T-helper 1 cell treated with Interleukin-12 subunit alpha and Interleukin-12 subunit beta and Interleukin-4 antibody, amounts not matched to agents 30 ng/mL and 1 ng/mL, for 36 hours (primary cell): Measurements from ENCODE around the gene STARD3. TPM values are rescaled to one million over a fixed set of nuclear protein-coding genes. Genes with fewer than 3 reads are reported as not detected.

Source experiments
- intact Hi-C: fragments of 100-400 bp; cut with micrococcal nuclease; formaldehyde crosslinking; loops from one replicate; pipeline ENCODE4 v1.15.1; 2024
- total RNA-seq: library from RNA; stranded (reverse); gene quantifications from 2 replicates; pipeline ENCODE4 v1.2.3, GENCODE V29; 2022

The STARD3 gene
- total RNA-seq, 1 donor from 2014 or later = 70.6 TPM

- intact Hi-C loops = loop anchor here (1.0 kb wide), 1 partner anchor 11 kb away; no protein-coding TSS in a partner anchor
These were observed 3.3 kb upstream of the STARD3 start for GRCh38 chr17:39633570-39634183.

DNA sequence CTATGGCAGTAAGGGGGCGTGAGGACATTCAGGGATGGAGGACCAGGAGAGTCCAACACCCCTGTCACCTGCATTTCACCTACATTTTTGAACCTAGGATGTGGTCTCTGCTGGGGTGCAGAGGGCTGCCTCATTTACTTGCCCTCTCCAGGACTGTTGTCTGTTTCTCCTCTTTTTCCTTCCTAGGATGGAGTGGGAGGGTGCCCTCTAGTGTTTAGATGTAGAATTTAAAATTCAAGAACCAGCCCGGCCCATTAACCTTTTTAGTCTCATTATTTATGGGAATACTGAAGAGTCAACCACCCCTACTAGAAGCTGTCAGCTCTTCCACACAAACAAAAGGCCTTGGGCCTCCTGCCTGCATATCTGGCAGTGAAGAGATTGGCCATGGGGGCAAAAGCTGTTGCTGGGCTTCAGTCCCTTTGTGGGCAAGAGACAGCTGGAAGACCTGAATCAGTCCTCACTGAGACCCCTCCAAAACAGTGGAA is 2.5 kb upstream of the STARD3 start:
- intact Hi-C loops = loop anchor here (1.0 kb wide), 1 partner anchor 12 kb away; no protein-coding TSS in a partner anchor

DNA sequence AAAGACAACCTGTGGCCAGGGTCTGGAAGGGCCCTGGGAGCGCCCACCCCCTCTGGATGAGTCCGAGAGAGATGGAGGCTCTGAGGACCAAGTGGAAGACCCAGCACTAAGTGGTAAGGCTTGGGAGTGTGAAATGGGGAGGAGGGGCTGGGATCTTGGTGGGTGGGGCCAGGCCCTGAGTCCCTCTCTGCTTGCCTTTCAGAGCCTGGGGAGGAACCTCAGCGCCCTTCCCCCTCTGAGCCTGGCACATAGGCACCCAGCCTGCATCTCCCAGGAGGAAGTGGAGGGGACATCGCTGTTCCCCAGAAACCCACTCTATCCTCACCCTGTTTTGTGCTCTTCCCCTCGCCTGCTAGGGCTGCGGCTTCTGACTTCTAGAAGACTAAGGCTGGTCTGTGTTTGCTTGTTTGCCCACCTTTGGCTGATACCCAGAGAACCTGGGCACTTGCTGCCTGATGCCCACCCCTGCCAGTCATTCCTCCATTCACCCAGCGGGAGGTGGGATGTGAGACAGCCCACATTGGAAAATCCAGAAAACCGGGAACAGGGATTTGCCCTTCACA is 1.2 kb upstream of the STARD3 start:
- intact Hi-C loops = no loop called here

DNA sequence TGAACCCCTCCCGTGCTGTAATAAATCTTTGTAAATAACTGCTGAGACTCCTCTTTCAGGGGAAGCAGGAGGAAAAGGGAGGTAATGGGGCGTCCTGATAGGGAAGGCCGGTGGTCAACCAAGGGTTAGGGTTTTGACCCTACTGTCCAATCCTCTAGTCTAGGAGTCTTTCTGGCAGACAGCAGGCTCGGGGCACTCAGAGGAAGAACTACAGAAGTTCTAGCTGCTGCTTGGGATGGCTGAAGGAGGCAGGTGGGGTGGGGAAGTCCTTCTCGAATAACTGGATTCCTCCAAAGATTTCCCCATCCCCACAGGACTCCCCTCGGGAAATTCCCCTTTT is 387 bp upstream of the STARD3 start:
- intact Hi-C loops = no loop called here

DNA sequence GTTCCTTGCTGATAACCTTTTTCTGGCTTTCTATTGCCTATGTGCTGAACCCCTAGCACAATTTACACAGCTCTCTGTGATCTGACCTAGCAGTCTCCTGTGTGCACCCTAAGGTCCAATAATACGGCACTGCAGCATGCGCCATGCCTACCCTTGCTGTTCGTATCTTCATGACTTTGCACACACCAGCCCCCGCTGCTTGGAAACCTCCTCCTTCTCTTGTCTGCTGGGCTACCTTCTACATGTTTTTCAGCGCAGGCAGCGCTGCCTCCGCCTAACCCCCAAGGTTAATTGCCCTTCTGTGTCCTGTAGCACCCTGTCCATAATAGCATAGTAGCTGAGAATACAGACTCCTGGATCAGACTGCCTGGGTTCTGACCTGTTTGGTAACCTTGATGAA is 1.4 kb downstream of the STARD3 start:
- intact Hi-C loops = no loop called here

- intact Hi-C loops = no loop called here
These were observed 2.1 kb downstream of the STARD3 start for GRCh38 chr17:39639043-39639442.

- intact Hi-C loops = no loop called here
These were observed 2.9 kb downstream of the STARD3 start for GRCh38 chr17:39639566-39640458.

DNA sequence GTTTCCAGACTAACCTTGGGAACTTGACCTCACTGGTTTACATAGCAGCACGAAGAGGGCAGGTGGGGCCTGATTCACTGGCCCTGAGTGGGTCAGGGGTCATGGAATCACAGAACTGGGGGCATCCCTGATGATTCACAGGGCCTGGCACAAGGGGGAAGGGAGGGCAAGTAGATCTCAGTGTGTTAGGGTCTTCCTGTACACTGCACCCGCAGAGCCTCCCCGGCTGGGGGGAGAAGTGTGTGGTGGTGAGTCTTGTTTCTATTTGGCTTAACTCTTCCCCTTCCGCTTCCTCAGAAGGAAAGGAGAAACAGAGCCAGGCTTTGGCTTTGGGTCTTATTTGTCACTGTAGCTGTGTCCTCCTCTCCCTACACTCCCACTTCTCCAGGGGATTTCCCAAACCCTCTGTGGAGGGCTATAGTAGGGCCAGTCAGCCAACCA is 3.7 kb downstream of the STARD3 start:
- intact Hi-C loops = no loop called here

- intact Hi-C loops = no loop called here
These were observed 4.2 kb downstream of the STARD3 start for GRCh38 chr17:39641097-39641496.

DNA sequence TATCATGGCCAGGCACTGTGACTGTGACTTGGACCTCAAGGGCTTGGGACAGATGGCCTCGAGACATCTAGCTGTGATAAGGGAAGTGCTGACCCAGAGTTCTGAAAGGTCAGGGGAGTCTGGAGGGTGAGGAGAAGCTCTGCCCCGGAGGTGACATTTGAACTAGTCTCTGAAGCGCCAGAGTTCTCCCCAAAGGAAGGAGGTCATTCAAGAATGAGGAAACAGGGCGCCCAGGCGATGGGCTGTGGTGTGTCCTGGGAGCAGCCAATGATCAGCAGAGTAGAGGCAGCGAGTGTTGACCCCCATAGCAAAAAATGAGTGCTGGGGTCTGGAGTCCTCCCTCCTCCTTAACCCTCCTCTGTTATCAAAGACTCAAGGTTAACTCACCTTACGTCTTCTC is 4.9 kb downstream of the STARD3 start:
- intact Hi-C loops = no loop called here

GRCh38 chr17:39642291-39643074 is 5.5 kb downstream of the STARD3 start:
- intact Hi-C loops = no loop called here

GRCh38 chr17:39643271-39643670 is 6.3 kb downstream of the STARD3 start:
- intact Hi-C loops = no loop called here

GRCh38 chr17:39647256-39647655 is 10.3 kb downstream of the STARD3 start:
- intact Hi-C loops = no loop called here

GRCh38 chr17:39648616-39649366 is 11.8 kb downstream of the STARD3 start:
- intact Hi-C loops = no loop called here

DNA sequence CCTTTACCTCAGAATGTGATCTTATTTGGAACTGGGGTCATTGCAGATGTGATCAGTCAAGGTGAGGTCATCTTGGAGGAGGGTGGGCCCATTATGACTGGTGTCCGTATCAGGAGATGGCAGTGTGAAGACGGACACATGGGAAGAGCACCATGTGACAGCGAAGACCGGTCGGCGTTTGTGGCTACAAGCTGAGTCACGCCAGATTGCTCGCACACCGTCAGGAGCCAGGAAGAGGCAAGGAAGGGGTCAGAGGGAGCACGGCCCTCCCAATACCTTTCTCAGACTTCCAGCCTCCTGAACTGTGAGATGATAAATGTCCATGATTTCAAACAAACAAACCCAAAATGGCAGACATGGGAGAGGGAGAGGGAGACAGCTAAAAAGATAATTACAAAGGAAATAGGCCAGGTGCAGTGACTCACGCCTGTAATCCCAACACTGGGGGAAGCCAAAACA is 13.2 kb downstream of the STARD3 start:
- intact Hi-C loops = no loop called here

DNA sequence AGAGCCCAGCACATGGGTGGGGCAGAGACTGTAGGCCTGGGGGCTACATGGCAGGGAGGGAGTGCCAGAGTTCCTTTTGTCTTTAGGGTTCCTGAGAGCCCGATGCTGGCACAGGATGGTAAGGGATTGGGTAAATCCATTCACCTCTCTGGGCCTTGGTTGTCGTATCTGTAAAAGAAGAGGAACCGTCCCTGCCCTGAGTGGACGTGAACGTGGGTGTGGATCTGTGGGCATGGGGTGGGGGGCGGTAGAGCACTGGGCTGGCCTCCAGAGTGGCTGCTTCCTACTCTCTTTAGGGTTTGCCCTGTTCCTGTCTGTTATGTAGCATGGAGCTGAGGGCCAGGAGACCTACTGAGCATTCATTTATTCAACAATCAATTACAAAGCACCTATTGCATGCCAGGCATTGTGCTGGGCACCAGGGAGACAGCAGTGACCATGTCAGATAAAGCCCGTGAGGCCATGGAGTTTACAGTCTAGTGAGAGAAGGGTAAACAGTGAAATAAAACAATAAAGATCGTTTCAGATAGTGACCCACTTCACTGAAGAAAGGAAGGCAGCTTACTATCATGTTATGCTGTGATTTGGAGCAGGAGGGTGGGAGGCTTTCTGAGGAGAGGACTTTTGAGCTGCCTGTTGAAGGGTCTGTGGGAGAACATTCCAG is 15.1 kb downstream of the STARD3 start:
- intact Hi-C loops = no loop called here

DNA sequence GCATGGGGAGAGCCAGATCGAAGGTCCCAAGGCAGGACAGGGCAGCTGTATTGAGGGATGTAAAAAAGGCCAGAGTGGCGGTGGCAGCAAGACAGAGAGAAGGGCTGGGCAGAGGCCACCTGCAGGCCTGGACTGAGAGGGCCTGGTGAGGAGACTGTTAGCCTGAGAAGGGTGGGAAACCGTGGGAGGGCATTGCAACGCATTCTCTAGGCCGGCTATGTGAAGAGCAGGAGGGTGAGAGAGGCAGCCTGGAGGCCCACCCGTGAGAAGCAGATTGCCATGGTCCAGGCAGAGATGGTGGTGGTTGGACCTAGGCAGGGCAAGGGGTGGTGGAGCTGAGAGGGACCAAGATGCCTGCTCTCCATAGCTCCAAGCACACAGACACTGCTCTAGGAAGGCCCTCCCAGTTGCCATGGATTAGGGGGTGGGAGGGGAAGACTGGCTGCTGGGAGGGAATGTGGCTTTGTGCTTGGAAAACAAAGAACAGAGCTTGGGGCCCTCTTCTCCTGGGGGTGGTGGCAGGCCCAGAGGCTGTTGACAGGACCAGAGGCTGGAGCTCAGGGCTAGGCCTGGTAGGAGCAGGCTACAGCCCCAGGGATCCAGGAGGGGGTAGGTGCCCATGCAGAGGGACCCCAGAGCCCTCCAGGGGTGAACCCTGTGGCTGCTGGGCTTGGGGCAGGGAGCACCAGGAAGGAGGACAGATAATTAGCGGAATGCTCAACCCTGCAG is 15.8 kb downstream of the STARD3 start:
- intact Hi-C loops = no loop called here

- intact Hi-C loops = no loop called here
These were observed 16.3 kb downstream of the STARD3 start for GRCh38 chr17:39653316-39653661.

- intact Hi-C loops = loop anchor here (1.0 kb wide), 1 partner anchor 31 kb away; no protein-coding TSS in a partner anchor
These were observed 16.9 kb downstream of the STARD3 start for GRCh38 chr17:39653662-39654331.
